HFFc6 (cell line): ENCODE data around the gene PBX3. TPM values are rescaled to one million over a fixed set of nuclear protein-coding genes. Genes with fewer than 3 reads are reported as not detected.
A peak's percentile ranks its signal among the peaks of the same experiment; 100 is the strongest.

ENCODE experiments used
- DNase-seq: peaks from one replicate; pipeline ENCODE4 v3.0.0-alpha.2; 2018
- H3K27ac Mint-ChIP-seq: 2 replicates; pipeline ENCODE4 v1.8.0; 2020; ENCODE audit warnings: mild to moderate bottlenecking, mixed read lengths
- H3K27me3 Mint-ChIP-seq: 2 replicates; pipeline ENCODE4 v1.8.0; 2021; ENCODE audit warnings: mild to moderate bottlenecking, moderate library complexity, mixed read lengths; ENCODE audit not compliant: insufficient read depth
- H3K36me3 Mint-ChIP-seq: 2 replicates; pipeline ENCODE4 v1.8.0; 2021; ENCODE audit warnings: low read depth, mixed read lengths
- H3K4me1 Mint-ChIP-seq: 2 replicates; pipeline ENCODE4 v1.8.0; 2020; ENCODE audit warnings: low read depth, mixed read lengths
- H3K4me3 Mint-ChIP-seq: 2 replicates; pipeline ENCODE4 v1.8.0; 2020; ENCODE audit warnings: mild to moderate bottlenecking, moderate library complexity, mixed read lengths
- H3K9me3 Mint-ChIP-seq: 2 replicates; pipeline ENCODE4 v1.8.0; 2020; ENCODE audit warnings: mild to moderate bottlenecking, mixed read lengths
- total RNA-seq, 6 experiments: library from RNA; stranded (reverse); fragmentation: NEBNext Ultra II Directional; extraction: Animal tissue kit (Norgen Biotek cat#: 25700); gene quantifications; 2 replicates in 1 of 6; 3 replicates in 5 of 6; pipeline ENCODE4 v1.2.3, GENCODE V29; 2021
- TF ChIP-seq, protein P1 (sequence below): fragments of 200-600 bp; sonication (generic); IDR thresholded peaks from 2 replicates; pipeline ENCODE4 v1.5.0; 2021; ENCODE audit warnings: antibody characterized with exemption, mild to moderate bottlenecking

The PBX3 gene
- total RNA-seq, 6 experiments from 2014 or later, result 32.2 to 44.3 (median 40.3) TPM

DNA sequence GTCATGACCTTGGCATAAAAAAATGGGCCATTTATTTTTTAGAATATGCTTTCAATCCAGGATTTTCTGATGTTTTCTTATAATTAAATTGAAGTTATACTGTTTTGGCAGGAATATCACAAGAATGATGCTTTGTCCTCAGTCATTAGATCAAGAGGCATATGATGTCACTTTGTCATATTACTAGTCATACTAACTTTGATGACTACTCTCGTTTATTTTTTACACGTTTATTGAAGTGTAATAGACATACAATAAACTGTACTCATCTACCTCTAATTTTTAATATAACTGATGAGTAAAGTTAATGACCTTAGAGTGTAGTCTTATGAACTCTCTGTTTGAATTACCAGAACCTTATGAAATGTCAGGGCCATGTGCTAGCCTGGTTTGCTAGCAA lies 56.4 kb downstream of the PBX3 start:
- H3K36me3 Mint-ChIP-seq, result no peaks in the 10 kb centered on the region
- no peaks in the 10 kb centered on the region for H3K4me1 Mint-ChIP-seq
- H3K27me3 Mint-ChIP-seq, result no peaks in the 10 kb centered on the region
- H3K4me3 Mint-ChIP-seq, result no peak overlapping the region
- H3K27ac Mint-ChIP-seq, result peak overlapping the region; percentile 42
- DNase-seq, result no peak
- TF ChIP-seq, protein P1, sequence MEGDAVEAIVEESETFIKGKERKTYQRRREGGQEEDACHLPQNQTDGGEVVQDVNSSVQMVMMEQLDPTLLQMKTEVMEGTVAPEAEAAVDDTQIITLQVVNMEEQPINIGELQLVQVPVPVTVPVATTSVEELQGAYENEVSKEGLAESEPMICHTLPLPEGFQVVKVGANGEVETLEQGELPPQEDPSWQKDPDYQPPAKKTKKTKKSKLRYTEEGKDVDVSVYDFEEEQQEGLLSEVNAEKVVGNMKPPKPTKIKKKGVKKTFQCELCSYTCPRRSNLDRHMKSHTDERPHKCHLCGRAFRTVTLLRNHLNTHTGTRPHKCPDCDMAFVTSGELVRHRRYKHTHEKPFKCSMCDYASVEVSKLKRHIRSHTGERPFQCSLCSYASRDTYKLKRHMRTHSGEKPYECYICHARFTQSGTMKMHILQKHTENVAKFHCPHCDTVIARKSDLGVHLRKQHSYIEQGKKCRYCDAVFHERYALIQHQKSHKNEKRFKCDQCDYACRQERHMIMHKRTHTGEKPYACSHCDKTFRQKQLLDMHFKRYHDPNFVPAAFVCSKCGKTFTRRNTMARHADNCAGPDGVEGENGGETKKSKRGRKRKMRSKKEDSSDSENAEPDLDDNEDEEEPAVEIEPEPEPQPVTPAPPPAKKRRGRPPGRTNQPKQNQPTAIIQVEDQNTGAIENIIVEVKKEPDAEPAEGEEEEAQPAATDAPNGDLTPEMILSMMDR, result no peak
- H3K9me3 Mint-ChIP-seq, result no peaks in the 10 kb centered on the region

DNA sequence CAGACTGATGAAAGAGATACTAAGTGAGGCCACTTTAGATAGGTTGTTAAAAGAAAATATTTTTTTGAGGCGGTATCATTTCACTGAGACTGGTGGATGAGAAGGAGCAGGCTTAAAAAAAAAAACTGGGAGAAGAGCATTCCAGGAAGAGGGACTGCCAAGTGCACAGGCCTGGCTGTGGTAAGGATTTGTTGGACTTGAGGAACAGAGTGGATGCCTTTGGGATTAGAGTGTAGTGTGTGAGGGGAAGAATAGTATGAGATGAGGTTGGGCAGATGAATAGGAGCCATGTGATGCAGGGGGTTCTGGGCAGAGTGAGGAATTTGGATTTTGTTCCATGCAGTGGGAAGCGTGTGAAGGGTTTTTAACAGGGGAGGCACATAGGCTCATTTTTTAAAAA lies 57.9 kb downstream of the PBX3 start:
- Mint-ChIP-seq H3K36me3 (no peaks in the 10 kb centered on the region), H3K27ac (no peak overlapping the region), H3K4me1 (peaks cover 12% of the 10 kb centered on the region; the same call in 1 of the 2 replicates), H3K9me3 (no peaks in the 10 kb centered on the region), H3K4me3 (no peak overlapping the region), H3K27me3 (no peaks in the 10 kb centered on the region)
- TF ChIP-seq, protein P1, result no peak
- DNase-seq, result peak; percentile 67

DNA sequence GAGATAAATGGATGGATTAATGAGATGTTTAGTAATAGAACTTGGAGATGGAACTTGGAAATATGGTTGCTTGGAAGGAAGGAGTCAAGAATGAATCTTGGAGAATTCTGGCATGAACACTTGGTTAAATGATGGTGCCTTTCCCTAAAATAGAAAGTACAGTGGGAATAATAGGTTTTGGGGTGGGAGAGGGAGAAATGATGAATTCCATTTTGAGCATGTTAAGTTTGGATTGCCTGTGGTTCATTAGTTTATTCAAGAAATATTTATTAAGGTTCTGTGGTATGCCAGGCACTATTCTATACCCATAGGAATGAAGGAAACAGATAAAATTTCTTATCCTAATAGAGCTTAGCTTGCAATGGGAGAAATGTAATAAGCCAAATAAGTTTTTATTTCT lies 58.4 kb downstream of the PBX3 start:
- H3K36me3 Mint-ChIP-seq, result no peaks in the 10 kb centered on the region
- H3K27ac Mint-ChIP-seq, result no peak overlapping the region
- no peaks in the 10 kb centered on the region for H3K9me3 Mint-ChIP-seq

DNA sequence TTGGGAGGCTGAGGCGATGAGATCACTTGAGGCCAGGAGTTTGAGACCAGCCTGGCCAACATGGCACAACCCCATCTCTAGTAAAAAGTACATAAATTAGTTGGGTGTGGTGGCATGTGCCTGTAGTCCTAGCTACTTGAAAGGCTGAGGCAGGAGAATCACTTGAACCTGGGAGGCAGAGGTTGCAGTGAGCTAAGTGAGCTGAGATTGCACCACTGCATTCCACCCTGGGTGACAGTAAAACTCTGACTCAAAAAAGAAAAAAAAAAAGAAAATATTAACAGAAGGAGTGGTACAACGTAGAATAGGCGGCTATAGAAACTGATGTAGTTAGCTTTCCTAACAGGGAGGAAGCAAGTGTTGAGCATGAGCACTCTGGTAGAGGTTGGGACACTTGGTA lies 59.9 kb downstream of the PBX3 start:
- DNase-seq, result peak; percentile 63
- Mint-ChIP-seq H3K4me1 (peaks cover 17% of the 10 kb centered on the region; the same call in 1 of the 2 replicates), H3K4me3 (no peak overlapping the region), H3K9me3 (no peaks in the 10 kb centered on the region), H3K27me3 (no peaks in the 10 kb centered on the region), H3K36me3 (0 out of 2 replicates have a peak, but pooled peaks cover 5% of the 10 kb centered on the region), H3K27ac (no peak overlapping the region)
- TF ChIP-seq, protein P1, result no peak

More for the DNA sequence above, 58.4 kb downstream of the PBX3 start:
- Mint-ChIP-seq H3K4me3 (no peak overlapping the region), H3K27me3 (no peaks in the 10 kb centered on the region), H3K4me1 (peaks cover 17% of the 10 kb centered on the region; the same call in 1 of the 2 replicates)
- TF ChIP-seq, protein P1, result no peak
- no peak for DNase-seq

DNA sequence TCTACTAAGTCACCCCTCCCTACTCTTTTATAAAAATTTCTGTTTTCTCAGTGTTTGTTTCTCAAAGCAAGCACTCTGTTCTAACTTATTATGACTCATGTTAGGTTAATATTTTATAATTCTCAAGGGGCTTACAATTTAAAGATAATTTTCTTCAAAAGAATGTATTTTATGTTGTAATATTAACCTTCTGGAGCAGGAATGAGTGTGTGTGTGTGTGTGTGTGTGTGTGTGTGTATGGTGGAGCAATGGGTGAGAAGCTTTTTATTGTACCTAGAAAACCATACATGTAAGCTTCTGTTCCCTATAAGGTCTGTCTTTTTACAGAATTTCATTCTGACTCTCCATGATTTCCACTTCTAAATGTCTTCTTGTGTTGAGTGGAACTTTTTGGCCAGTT lies 63.0 kb downstream of the PBX3 start:
- DNase-seq, result no peak
- Mint-ChIP-seq H3K27ac (no peak overlapping the region), H3K9me3 (no peaks in the 10 kb centered on the region), H3K36me3 (0 out of 2 replicates have a peak, but pooled peaks cover 5% of the 10 kb centered on the region), H3K27me3 (no peaks in the 10 kb centered on the region), H3K4me3 (no peak overlapping the region), H3K4me1 (peaks cover 17% of the 10 kb centered on the region; the same call in 1 of the 2 replicates)
- TF ChIP-seq, protein P1, result no peak

DNA sequence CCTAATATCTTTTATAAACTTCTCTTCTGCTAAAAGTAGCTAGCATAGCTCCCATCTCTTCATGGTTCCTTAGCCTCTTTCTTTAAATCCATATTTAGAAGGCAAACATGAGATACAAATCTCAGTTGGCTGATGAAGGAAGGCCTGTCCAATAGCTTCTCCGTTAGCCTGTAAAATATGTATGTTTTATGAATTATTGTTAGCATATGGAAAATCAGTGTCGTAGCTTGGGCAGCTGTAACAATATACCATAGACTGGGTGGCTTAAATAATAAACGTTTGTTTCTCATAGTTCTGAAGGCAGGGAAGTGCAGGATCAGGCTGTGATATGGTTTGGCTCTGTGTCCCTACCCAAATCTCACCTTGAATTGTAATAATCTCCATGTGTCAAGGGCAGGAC lies 63.8 kb downstream of the PBX3 start:
- TF ChIP-seq, protein P1, result no peak
- H3K36me3 Mint-ChIP-seq, result 0 out of 2 replicates have a peak, but pooled peaks cover 5% of the 10 kb centered on the region
- H3K9me3 Mint-ChIP-seq, result no peaks in the 10 kb centered on the region
- DNase-seq, result no peak
- H3K27me3 Mint-ChIP-seq, result no peaks in the 10 kb centered on the region
- H3K27ac Mint-ChIP-seq, result no peak overlapping the region
- H3K4me3 Mint-ChIP-seq, result no peak overlapping the region
- H3K4me1 Mint-ChIP-seq, result peaks cover 17% of the 10 kb centered on the region; the same call in 1 of the 2 replicates
